Osteoblast (primary cell): ENCODE measurements around the gene TTLL4. TPM values are rescaled to one million over a fixed set of nuclear protein-coding genes. Genes with fewer than 3 reads are reported as not detected.

Experiments
- DNase-seq: peaks from one replicate; pipeline ENCODE4 v3.0.0; 2011; ENCODE audit warnings: low spot score, mixed read lengths; ENCODE audit not compliant: insufficient read length; ENCODE audit errors: missing footprints
- H2AFZ ChIP-seq: 2 replicates; pipeline ENCODE4 v1.6.0; 2011; ENCODE audit warnings: mild to moderate bottlenecking, low read length
- H3K27ac ChIP-seq: 2 replicates; pipeline ENCODE4 v1.5.1; 2011; ENCODE audit warnings: mild to moderate bottlenecking, low read depth, low read length, moderate library complexity
- H3K27me3 ChIP-seq: 2 replicates; pipeline ENCODE4 v1.6.0; 2012; ENCODE audit warnings: mild to moderate bottlenecking, control low read depth, inconsistent platforms, low read length, moderate library complexity; ENCODE audit not compliant: insufficient read depth
- H3K36me3 ChIP-seq: 2 replicates; pipeline ENCODE4 v1.5.1; 2011; ENCODE audit warnings: mild to moderate bottlenecking, low read length, control low read depth, moderate library complexity; ENCODE audit not compliant: insufficient read depth
- H3K4me1 ChIP-seq: 2 replicates; pipeline ENCODE4 v1.5.1; 2011; ENCODE audit warnings: mild to moderate bottlenecking, low read length, control low read depth, moderate library complexity; ENCODE audit not compliant: insufficient read depth
- H3K4me2 ChIP-seq: 2 replicates; pipeline ENCODE4 v1.6.0; 2011; ENCODE audit warnings: mild to moderate bottlenecking, low read length; ENCODE audit not compliant: insufficient read depth
- H3K4me3 ChIP-seq: fragments of 200-600 bp; sonication (generic); 3 replicates; pipeline ENCODE4 v1.5.1; 2012; ENCODE audit warnings: mild to moderate bottlenecking, low read length, inconsistent platforms; ENCODE audit not compliant: insufficient read depth
- H3K79me2 ChIP-seq: 2 replicates; pipeline ENCODE4 v1.6.0; 2012; ENCODE audit warnings: mild to moderate bottlenecking, low read length, control low read depth, inconsistent platforms; ENCODE audit not compliant: insufficient read depth
- H3K9me3 ChIP-seq: 2 replicates; pipeline ENCODE4 v1.5.1; 2011; ENCODE audit warnings: low read depth, low read length, control low read depth
- H4K20me1 ChIP-seq: 2 replicates; pipeline ENCODE4 v1.6.0; 2012; ENCODE audit warnings: mild to moderate bottlenecking, low read length, control low read depth; ENCODE audit not compliant: insufficient read depth
- total RNA-seq: library from RNA; depleted of rRNA; stranded (reverse); fragments of >200 nt; gene quantifications from 2 replicates; pipeline ENCODE4 v1.2.3, GENCODE V29; 2012
- TF ChIP-seq, protein P1 (sequence below): IDR thresholded peaks from 2 replicates; pipeline ENCODE4 v1.5.1; 2011; ENCODE audit warnings: mild to moderate bottlenecking, low read depth, low read length, moderate library complexity; ENCODE audit errors: extremely low read depth

TTLL4 gene
- total RNA-seq, 1 donor = 13.0 TPM

DNA sequence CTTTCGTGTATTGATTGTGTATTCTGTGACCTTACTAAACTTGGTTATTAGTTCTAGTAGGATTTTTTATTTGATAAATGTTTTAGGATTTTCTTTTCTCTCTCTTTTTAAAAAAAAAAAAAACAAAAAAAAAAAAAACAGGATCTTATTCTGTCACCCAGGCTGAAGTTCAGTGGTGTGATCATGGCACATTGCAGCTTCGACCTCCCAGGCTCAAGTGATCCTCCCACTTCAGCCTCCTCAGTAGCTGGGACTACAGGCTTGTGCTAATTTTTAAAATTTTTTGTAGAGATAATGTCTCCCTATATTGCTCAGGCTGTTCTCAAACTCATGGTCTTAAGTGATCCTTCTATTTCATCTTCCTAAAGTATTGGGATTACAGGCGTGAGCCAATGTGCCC, 19.0 kb downstream of the TTLL4 start:
- peaks cover 27% of the 10 kb centered on the region for H3K4me1 ChIP-seq
- H3K79me2 ChIP-seq = peaks cover 54% of the 10 kb centered on the region
- H3K27me3 ChIP-seq = no peaks in the 10 kb centered on the region
- DNase-seq = no peak
- H2AFZ ChIP-seq = no peak overlapping the region
- H3K27ac ChIP-seq = no peak overlapping the region
- H3K4me3 ChIP-seq = no peak overlapping the region
- H3K9me3 ChIP-seq = no peaks in the 10 kb centered on the region
- TF ChIP-seq, protein P1, sequence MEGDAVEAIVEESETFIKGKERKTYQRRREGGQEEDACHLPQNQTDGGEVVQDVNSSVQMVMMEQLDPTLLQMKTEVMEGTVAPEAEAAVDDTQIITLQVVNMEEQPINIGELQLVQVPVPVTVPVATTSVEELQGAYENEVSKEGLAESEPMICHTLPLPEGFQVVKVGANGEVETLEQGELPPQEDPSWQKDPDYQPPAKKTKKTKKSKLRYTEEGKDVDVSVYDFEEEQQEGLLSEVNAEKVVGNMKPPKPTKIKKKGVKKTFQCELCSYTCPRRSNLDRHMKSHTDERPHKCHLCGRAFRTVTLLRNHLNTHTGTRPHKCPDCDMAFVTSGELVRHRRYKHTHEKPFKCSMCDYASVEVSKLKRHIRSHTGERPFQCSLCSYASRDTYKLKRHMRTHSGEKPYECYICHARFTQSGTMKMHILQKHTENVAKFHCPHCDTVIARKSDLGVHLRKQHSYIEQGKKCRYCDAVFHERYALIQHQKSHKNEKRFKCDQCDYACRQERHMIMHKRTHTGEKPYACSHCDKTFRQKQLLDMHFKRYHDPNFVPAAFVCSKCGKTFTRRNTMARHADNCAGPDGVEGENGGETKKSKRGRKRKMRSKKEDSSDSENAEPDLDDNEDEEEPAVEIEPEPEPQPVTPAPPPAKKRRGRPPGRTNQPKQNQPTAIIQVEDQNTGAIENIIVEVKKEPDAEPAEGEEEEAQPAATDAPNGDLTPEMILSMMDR = no peak
- H4K20me1 ChIP-seq = peaks cover 2% of the 10 kb centered on the region
- no peaks in the 10 kb centered on the region for H3K36me3 ChIP-seq
- no peak overlapping the region for H3K4me2 ChIP-seq

DNA sequence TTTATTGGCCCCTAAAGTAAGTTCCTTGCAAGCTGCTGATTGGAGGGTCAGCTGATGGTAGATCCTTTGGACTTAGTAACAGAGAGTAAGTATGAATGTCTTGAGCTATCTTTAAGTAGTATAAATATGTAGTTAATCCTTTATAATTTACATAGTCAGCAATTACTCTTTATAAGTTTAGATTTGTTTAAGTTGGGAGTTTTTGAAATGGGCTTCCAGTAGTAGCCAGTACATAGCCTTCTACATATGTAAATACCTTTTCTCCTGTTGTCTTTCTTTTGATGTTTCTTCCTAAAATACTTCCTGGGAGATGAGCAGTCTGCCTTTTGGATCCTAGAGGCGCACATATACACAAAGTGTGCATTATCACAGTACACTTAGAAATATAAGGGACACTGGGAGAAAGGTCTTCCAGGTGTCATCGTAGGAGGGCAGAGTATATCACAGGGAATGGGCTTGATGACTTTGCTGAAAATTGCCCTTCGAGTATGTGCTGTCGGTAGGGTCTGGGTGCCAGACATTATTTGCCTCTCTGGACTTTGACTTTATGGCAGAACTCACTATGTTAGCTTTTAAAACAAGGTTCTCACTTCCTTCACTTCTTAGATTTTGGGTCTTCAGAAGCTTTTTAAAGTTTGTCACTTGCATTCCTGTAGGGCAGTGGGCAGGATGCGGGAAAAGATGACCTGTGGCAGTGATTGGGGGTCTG, 21.6 kb downstream of the TTLL4 start:
- no peak for DNase-seq
- Histone ChIP-seq H3K4me2 (peak overlapping the region; percentile 86), H3K4me3 (no peak overlapping the region), H2AFZ (peak overlapping the region; percentile 4), H3K4me1 (peaks cover 27% of the 10 kb centered on the region), H3K27ac (peak overlapping the region; percentile 89), H3K9me3 (no peaks in the 10 kb centered on the region), H4K20me1 (peaks cover 2% of the 10 kb centered on the region), H3K79me2 (peaks cover 50% of the 10 kb centered on the region), H3K27me3 (no peaks in the 10 kb centered on the region), H3K36me3 (peaks cover 2% of the 10 kb centered on the region)
- TF ChIP-seq, protein P1 = no peak

DNA sequence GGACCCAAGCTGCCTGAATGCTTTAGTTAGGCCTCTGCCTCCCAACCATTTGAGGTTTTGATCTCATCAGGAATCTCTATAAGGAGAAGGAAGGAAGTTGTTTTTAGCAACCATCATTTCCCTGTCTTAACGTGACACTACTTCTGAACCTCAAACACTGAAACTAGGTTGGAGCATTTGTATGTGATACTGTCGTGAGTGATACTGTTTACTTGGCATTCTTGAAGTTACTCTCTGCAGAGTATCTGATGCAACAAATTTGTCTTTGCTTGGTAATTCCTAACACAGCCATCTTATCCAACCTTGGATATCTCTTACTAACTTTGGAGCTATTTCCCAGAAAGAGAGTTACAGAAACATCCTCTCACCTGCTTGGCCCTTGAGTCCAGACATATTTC, 22.1 kb downstream of the TTLL4 start:
- DNase-seq = peak; percentile 30
- Histone ChIP-seq H3K4me3 (no peak overlapping the region), H3K4me1 (peaks cover 27% of the 10 kb centered on the region), H3K9me3 (no peaks in the 10 kb centered on the region), H2AFZ (peak overlapping the region; percentile 4), H3K27me3 (no peaks in the 10 kb centered on the region), H3K27ac (peak overlapping the region; percentile 89), H3K36me3 (peaks cover 8% of the 10 kb centered on the region), H4K20me1 (peaks cover 2% of the 10 kb centered on the region), H3K4me2 (no peak overlapping the region), H3K79me2 (peaks cover 51% of the 10 kb centered on the region)
- TF ChIP-seq, protein P1 = no peak

DNA sequence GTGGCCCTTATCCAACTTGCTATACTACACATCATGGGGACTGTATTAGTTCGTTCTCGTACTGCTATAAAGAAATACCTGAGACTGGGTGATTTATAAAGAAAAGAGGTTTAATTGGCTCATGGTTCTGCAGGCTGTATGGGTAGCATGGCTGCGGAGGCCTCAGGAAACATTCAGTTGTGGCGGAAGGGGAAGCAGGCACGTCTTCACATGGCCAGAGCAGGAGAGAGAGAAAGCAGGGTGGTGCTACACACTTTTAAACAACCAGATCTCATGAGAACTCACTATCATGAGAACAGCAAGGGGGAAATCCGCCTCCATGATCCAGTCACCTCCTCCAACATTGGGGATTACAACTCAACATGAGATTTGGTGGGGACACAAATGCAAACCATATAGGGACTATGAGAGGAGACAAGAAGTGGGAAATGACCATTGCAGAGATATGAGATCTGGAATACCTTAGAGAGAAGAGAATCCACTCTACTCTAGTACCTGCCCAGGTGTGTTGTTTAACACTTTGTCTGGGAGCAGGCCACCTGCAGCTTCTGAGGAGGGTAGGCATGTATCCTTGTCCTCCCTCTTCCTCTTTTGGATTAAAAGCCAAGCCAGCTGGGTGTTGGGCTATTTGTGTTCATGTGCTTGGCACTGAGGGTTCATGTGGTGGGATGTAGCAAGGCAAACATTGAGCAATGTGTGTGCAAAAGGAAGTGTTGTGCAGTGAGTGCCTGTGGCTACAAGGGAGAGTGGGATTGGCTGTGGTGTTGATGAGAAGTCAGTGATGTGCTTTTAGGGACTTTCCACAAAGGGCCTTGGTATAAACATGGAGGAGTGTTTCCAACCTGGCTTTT, 22.8 kb downstream of the TTLL4 start:
- H3K9me3 ChIP-seq = no peaks in the 10 kb centered on the region
- peak overlapping the region; percentile 89 for H3K27ac ChIP-seq
- no peaks in the 10 kb centered on the region for H3K27me3 ChIP-seq
- H2AFZ ChIP-seq = no peak overlapping the region
- peaks cover 14% of the 10 kb centered on the region for H3K36me3 ChIP-seq
- H3K79me2 ChIP-seq = peaks cover 51% of the 10 kb centered on the region
- TF ChIP-seq, protein P1 = no peak
- no peak overlapping the region for H3K4me3 ChIP-seq
- peaks cover 27% of the 10 kb centered on the region for H3K4me1 ChIP-seq
- H3K4me2 ChIP-seq = no peak overlapping the region
- DNase-seq = no peak
- peaks cover 1% of the 10 kb centered on the region for H4K20me1 ChIP-seq
